ENCODE results near the gene DCTN5.
"Not testable (repeated sequence)": the region's sequence is repeated elsewhere in the genome, so short reads cannot be mapped to it uniquely, and the experiment has no call there.

DCTN5 gene

DNA sequence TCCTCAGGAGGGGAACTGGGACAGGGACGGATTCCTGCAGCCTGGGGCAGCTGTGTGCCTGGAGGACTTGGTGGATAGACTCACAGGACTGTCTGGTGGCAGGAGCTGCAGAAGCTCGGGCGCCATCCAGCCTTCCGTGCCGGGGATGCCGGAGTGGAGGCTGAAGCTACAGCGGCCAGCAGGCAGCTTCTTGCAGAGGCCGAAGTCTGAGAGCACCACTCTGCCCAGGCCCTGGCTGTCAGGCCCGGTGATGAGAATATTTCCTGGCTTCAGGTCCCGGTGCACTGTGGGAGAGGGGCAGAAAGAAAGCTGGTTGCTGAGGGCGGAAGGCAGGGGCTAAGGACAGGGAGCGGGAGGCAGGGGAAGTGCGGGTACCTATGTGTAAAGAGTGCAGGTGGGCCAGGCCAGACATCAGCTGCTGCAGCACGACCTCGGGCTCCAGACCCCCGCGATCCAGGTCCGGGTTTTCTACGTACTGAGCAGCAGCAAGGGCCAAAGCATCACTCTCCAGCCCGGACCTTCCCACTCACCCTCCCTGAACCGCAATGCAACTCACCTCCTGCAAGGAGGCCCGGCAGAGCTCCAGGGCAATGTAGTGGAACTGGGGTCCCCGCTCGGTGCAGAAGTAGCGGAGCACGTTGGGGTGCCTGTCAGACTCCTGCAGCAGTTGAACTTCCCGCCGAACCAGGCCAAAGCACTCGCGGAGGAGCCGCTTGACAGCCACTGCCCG is 53.5 kb downstream of the DCTN5 start:
- no peak for DNase-seq

GRCh38 chr16:23695756-23696155 is 54.5 kb downstream of the DCTN5 start:
- no peak for DNase-seq

DNA sequence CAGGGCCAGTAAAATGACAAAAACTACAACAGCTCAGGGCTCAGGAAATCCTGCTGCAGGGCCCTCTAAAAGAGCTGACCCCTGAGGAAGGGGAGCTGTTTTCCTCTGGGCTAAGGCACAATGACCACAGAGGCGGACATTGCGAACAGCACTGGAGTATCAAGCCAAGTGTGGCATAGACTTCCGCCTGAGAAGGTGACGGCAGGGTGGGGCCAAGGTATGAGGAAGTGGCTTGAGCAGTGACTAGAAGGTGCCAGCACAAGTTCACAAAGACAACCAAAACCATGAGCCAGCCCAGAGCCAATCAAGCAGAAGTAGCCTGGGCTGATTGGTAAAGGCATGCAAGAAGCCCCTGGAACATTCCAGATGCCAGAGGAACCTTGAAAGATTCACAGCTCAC is 57.8 kb downstream of the DCTN5 start:
- peak; percentile 61 for DNase-seq

DNA sequence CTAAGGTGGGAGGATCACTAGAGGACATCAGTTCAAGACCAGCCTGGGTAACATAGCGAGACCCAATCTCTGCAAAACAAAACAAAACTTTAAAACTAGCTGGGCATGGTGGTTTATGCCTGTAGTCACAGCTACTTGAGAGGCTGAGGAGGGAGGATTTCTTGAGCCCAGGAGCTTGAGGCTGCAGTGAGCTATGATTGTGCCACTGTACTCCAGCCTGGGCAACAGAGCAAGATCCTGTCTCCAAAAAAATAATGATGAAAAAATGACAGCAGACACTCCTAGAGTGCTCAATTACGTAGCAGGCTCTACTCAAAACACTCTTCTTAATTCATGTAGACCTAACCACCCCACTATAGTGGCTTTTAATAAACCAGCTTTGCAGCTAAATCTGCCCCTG is 58.8 kb downstream of the DCTN5 start:
- no peak for DNase-seq

DNA sequence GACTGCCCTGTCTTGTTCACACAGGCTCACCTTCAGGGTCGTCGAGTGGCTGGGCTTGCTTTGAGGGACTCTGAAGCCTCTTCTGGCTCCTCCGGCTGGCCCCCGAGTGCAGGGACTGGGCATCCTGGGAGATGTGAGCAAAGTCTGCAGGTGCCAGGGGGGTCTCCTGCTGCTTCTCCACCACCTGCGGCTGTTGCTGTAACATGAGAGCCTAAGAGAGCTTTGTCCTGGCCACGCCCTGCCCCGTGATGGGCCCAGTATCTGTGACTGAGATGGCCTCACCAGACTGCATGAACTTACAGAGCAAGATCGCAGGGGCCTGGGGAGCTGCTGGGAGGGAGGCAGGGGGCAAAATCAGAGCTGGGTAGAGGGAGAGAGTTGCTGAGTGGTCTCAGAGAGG is 59.2 kb downstream of the DCTN5 start:
- DNase-seq = no peak

DNA sequence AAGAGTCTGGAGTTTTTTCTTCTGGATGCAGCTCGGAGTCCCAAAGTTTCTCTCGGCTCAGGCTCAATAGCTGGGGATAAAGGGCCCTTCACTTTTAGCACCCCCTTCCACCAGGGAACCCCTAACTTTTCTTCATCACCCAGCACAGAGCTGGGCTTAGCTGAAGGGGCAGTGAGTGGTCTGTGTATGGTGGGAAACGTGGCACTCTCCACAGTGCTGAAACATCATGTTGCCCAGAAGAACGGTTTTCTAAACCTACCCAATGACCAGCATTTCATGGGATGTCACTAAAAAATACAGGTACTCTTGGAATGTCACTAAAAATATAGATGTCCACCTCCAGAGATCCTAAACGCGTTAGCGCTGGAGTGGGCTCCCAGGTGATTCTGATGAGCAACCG is 59.8 kb downstream of the DCTN5 start:
- no peak for DNase-seq

GRCh38 chr16:23702951-23703350 is 61.7 kb downstream of the DCTN5 start:
- no peak for DNase-seq

DNA sequence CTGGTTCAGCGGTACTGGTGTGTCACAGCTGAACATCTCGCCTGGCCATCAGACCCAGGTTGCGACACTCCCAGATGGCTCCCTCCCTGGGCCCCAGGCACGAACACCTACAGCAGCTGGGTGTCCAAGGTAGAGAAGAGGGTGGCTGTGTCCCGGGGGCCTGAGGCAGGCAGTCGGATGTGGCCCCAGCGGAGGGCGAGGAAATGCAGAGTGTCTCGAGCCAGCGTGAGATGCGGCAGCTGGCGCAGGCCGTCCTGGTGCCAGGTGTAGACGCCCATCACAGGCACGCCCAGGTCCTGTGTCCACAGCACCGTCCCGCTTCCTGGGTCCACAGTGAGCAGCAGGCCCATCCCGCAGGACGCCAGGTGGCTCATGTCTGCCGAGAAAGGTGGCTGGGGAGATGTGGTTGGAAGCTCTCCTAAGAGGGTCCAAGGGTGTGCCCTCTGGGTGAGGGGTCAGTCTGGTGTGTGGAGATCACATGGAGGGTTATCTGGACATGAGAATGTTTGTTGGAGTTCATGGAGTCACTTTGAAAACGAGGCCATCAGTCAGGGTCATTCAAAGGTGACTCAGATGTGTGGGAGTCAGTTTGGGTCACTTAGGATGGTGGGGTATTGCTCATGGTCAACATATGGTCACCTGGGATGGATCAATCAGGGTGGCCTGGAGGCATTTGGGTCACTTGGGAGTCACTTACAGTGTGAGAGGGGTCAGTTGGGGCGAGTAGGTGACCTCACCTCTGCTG is 63.7 kb downstream of the DCTN5 start:
- no peak for DNase-seq

GRCh38 chr16:23705517-23705902 is 64.2 kb downstream of the DCTN5 start:
- no peak for DNase-seq

DNA sequence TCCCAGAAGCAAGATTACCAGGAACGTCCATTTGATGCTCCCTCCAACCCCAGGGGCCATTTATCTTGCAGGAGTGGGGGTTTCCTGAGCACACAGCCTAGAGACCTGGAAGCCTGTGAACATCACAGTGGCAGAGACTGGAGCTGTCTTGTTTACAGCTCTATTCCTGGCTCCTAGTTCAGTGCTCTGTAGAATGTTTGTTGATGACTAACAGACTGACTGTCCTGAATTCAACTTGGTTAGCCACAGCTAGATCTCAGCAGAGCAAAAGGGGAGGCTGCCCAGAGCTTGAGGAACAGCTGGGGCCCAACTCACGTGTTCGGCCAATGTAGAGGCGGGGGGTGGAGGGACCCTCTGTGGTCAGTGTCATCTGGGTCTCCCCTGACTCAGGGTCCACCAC is 65.2 kb downstream of the DCTN5 start:
- no peak for DNase-seq

- no peak for DNase-seq
These were observed 68.3 kb downstream of the DCTN5 start for GRCh38 chr16:23709536-23709935.

DNA sequence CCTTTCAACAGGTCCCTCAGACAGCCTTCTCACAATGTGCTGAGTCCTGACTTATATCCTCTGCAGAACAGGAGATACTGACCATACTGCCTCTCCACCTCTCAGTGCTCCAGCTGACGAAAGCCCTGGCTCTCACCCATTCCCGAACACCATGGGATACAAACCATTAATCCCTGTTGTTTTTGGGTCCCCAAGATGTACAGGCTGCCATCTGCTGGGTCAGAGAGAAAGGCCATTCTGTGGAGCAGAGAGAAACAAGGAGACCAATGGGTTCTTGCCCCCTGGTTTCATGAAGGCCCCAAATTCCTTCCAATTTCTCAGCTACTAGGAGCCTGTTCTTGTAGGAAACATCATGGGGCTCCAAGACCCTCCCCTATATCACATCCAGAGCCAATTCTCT is 68.7 kb downstream of the DCTN5 start:
- no peak for DNase-seq

DNA sequence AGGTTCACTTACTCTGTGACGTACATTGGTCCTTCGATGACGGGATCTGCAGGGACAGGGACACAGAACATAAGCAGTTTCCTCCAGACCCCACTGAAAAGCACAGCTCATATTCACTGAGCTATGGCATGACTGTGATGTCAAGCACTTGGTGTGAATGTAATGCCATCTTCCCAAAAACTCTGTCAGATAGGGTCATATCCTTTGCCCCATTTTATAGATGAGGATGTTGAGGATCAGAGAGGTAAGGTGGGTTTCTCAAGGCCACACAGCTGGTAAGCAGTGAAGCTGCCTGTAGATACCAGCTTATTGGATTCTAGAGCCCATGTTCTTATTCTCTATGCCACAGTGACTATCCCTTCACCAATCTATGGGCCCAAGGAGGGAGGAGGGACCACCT is 69.2 kb downstream of the DCTN5 start:
- no peak for DNase-seq

DNA sequence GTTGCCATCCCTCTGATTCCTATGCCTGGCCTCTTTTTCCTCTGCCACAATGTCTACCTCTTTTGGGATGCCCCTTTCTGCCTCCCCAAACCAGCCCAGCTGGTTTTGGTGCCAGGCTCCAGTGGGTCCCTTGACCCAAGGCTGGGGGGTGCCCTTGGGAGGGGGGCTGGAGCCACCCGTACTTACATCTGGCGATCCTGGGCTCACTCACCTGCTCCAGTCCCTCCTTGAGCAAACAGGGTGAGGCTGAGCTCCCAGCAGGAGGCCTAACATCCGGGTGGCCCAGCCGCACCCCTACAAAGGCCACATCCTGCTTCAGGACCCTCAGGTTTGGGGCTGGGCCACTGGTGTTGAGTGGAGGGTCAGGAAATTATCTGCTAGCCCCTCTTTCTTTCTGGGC is 70.5 kb downstream of the DCTN5 start:
- no peak for DNase-seq

GRCh38 chr16:23712976-23713375 is 71.7 kb downstream of the DCTN5 start, which contains the start of gene ERN2:
TSS of gene ERN2 (minus strand) at chr16:23713222. CDS start at chr16:23713187, 35 bp downstream.
- no peak for DNase-seq

GRCh38 chr16:23716484-23716883 is 75.2 kb downstream of the DCTN5 start:
- DNase-seq = no peak

- DNase-seq = not testable (repeated sequence)
These were observed 81.5 kb downstream of the DCTN5 start for GRCh38 chr16:23722613-23723240.

- no peak for DNase-seq
These were observed 83.0 kb downstream of the DCTN5 start for GRCh38 chr16:23724096-23724784.

DNA sequence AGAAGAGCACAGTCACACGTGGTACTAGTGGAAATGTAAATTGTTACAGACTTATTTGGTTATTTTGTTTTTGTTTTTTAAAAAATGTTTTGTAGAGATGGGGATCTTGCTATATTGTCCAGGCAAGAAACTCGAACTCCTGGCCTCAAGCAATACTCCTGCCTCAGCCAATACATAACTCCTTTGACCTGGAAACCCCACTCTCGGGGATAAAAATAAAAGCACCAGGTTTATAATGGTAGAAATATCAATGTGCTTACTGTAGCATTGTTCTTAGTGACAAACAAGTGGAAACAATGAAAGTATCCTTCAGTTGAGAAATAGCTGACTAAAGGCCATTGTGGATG is 83.5 kb downstream of the DCTN5 start:
- DNase-seq = no peak

DNA sequence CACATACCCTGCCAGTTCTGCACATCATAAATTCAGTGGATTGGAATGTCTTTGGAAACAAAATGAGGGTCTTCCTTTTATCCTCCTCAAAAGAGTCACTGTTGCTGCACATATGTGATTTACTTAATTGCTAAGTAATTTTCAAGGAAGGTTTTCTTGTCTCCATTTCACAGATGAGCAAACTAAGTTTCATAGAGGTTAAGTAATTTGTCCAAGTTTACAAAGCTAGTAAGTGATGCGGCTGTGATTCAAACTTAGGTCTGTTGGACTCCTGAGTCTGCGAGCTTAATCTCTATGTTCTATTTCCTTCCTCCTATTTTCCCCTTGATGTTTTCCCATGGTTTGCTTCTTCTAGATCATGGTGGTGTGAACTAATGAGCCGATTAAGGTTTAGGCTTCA is 85.4 kb downstream of the DCTN5 start:
- no peak for DNase-seq
